HCT116 (cell line): ENCODE results near the gene GCDH. TPM values are rescaled to one million over a fixed set of nuclear protein-coding genes. Genes with fewer than 3 reads are reported as not detected.

Experiments used
- ATAC-seq: fragments of 200-7000 bp; cut with Tn5 transposase; 2 replicates; pipeline ENCODE4 v1.9.1; 2020; ENCODE audit warnings: mild to moderate bottlenecking, moderate library complexity
- BruUV-seq: library from RNA; stranded (reverse); fragments of 400-500 nt; replicated peaks from 2 replicates; lab custom pipeline; 2021; lab: Mats Ljungman, UMichigan
- CTCF ChIA-PET: fragments of 300-600 bp; sonication (Branson Sonifier 250); formaldehyde crosslinking; loops from one replicate; lab custom pipeline; 2021; ENCODE audit warnings: antibody characterized with exemption; lab: Charles Lee
- POLR2A ChIA-PET: fragments of 300-600, 350-600 bp; sonication (Branson Sonifier 250); formaldehyde crosslinking; loops from one replicate; lab custom pipeline; 2021; ENCODE audit warnings: antibody characterized with exemption; lab: Charles Lee
- RAD21 ChIA-PET, 2 experiments: fragments of 300-600 bp; sonication (Branson Sonifier 250); formaldehyde crosslinking; loops; one replicate each; lab custom pipeline; 2023; ENCODE audit warnings: low total read pairs in 2 of 2; ENCODE audit not compliant: uncharacterized antibody in 2 of 2, unreplicated experiment in 2 of 2, low non-redundant PET in 1 of 2; lab: Charles Lee
- DNase-seq: peaks from one replicate; pipeline ENCODE4 v3.0.0-alpha.2; 2010; ENCODE audit warnings: low read depth, low spot score
- H2AFZ ChIP-seq: fragments of 200-600 bp; shearing (Covaris generic), sonication (generic); 2 replicates; pipeline ENCODE4 v1.6.1; 2017; ENCODE audit warnings: low read depth, mixed run types, mixed read lengths, antibody characterized with exemption, low read length; ENCODE audit not compliant: poor library complexity, severe bottlenecking
- H3K27ac ChIP-seq: 2 replicates; pipeline ENCODE4 v1.5.1; 2012; ENCODE audit warnings: low read depth, low read length
- H3K27me3 ChIP-seq: fragments of 200-600 bp; sonication (generic); 2 replicates; pipeline ENCODE4 v1.6.1; 2016; ENCODE audit warnings: mixed run types, low read length, mixed read lengths; ENCODE audit not compliant: insufficient read depth
- H3K36me3 ChIP-seq, 2 experiments: fragments of 200-500 bp in 1 of 2; fragments of 200-600 bp in 1 of 2; sonication (Bioruptor generic) in 1 of 2; sonication (generic) in 1 of 2; 2 replicates each; pipeline versions ENCODE4 v1.5.1 to v1.6.1; 2014 to 2016; ENCODE audit warnings: low read length in 2 of 2, inconsistent platforms in 1 of 2, mixed read lengths in 1 of 2, mixed run types in 1 of 2; ENCODE audit not compliant: insufficient read depth in 2 of 2, control insufficient read depth in 1 of 2
- H3K4me1 ChIP-seq, 2 experiments: fragments of 200-600 bp in 1 of 2; sonication (generic) in 1 of 2; 2 replicates each; pipeline versions ENCODE4 v1.5.1 to v1.6.1; 2012 to 2017; ENCODE audit warnings: low read length in 2 of 2, inconsistent platforms in 1 of 2, mild to moderate bottlenecking in 1 of 2, mixed read lengths in 1 of 2, mixed run types in 1 of 2, moderate library complexity in 1 of 2; ENCODE audit not compliant: insufficient read depth in 2 of 2, control insufficient read depth in 1 of 2
- H3K4me2 ChIP-seq: fragments of 200-600 bp; sonication (generic); 2 replicates; pipeline ENCODE4 v1.6.1; 2017; ENCODE audit warnings: mixed run types, low read length, mixed read lengths
- H3K4me3 ChIP-seq, 2 experiments: fragments of 200-600 bp in 1 of 2; sonication (generic) in 1 of 2; replicated peaks in 1 of 2; 2 replicates each; pipeline ENCODE4 v1.5.1; 2011 to 2016; ENCODE audit warnings: low read length in 2 of 2, control low read depth in 1 of 2, low read depth in 1 of 2, mild to moderate bottlenecking in 1 of 2, mixed read lengths in 1 of 2, mixed run types in 1 of 2
- H3K79me2 ChIP-seq: fragments of 200-600 bp; sonication (generic); 2 replicates; pipeline ENCODE4 v1.6.1; 2017; ENCODE audit warnings: mild to moderate bottlenecking, mixed run types, low read length, moderate library complexity, mixed read lengths; ENCODE audit not compliant: insufficient read depth
- H3K9ac ChIP-seq: fragments of 200-600 bp; sonication (generic); 2 replicates; pipeline ENCODE4 v1.6.1; 2016; ENCODE audit warnings: low read length, mixed read lengths
- H3K9me2 ChIP-seq: fragments of 200-600 bp; sonication (generic), shearing (Covaris generic); 2 replicates; pipeline ENCODE4 v1.6.1; 2017; ENCODE audit warnings: mixed run types, mild to moderate bottlenecking, moderate library complexity; ENCODE audit not compliant: insufficient read depth
- H3K9me3 ChIP-seq, 2 experiments: fragments of 200-500 bp in 1 of 2; fragments of 200-600 bp in 1 of 2; sonication (Bioruptor generic) in 1 of 2; sonication (generic) in 1 of 2; 2 replicates each; pipeline ENCODE4 v1.6.1; 2014 to 2017; ENCODE audit warnings: low read length in 2 of 2, mixed read lengths in 2 of 2, inconsistent platforms in 1 of 2, low read depth in 1 of 2, mild to moderate bottlenecking in 1 of 2, mixed run types in 1 of 2, moderate library complexity in 1 of 2; ENCODE audit not compliant: control insufficient read depth in 1 of 2, insufficient read depth in 1 of 2
- H4K20me1 ChIP-seq: fragments of 200-600 bp; sonication (generic), shearing (Covaris generic); 2 replicates; pipeline ENCODE4 v1.6.1; 2017; ENCODE audit warnings: mixed run types, mild to moderate bottlenecking, moderate library complexity; ENCODE audit not compliant: insufficient read depth
- ATF3 ChIP-seq: IDR thresholded peaks from 2 replicates; pipeline ENCODE4 v1.6.1; 2012
- CBX3 ChIP-seq: IDR thresholded peaks from 2 replicates; pipeline ENCODE4 v1.6.1; 2012; ENCODE audit warnings: low read depth
- CEBPB ChIP-seq: IDR thresholded peaks from 2 replicates; pipeline ENCODE4 v1.6.1; 2012; ENCODE audit warnings: low read depth
- EGR1 ChIP-seq: IDR thresholded peaks from 2 replicates; pipeline ENCODE4 v1.6.1; 2012; ENCODE audit warnings: low read depth
- EZH2 ChIP-seq: fragments of 200-600 bp; sonication (generic); IDR thresholded peaks from 2 replicates; pipeline ENCODE4 v1.6.1; 2017; ENCODE audit warnings: antibody characterized with exemption, mixed run types
- FOSL1 ChIP-seq: IDR thresholded peaks from 2 replicates; pipeline ENCODE4 v1.6.1; 2012; ENCODE audit warnings: low read depth
- JUND ChIP-seq: IDR thresholded peaks from 2 replicates; pipeline ENCODE4 v1.6.1; 2012
- MAX ChIP-seq: IDR thresholded peaks from 2 replicates; pipeline ENCODE4 v1.6.1; 2012
- POLR2A ChIP-seq: IDR thresholded peaks from 2 replicates; pipeline ENCODE4 v1.7.0; 2011; ENCODE audit warnings: borderline replicate concordance; ENCODE audit not compliant: insufficient read depth, insufficient read length; ENCODE audit errors: extremely low read depth
- POLR2AphosphoS5 ChIP-seq: IDR thresholded peaks from 2 replicates; pipeline ENCODE4 v1.6.1; 2011; ENCODE audit warnings: mild to moderate bottlenecking, low read depth, low read length, moderate library complexity
- REST ChIP-seq: IDR thresholded peaks from 2 replicates; pipeline ENCODE4 v1.6.1; 2012; ENCODE audit warnings: low read depth
- SIN3A ChIP-seq: IDR thresholded peaks from 2 replicates; pipeline ENCODE4 v1.6.1; 2012; ENCODE audit warnings: low read depth
- SRF ChIP-seq: IDR thresholded peaks from 2 replicates; pipeline ENCODE4 v1.6.1; 2012; ENCODE audit warnings: low read depth
- TCF7L2 ChIP-seq: IDR thresholded peaks from 2 replicates; pipeline ENCODE4 v1.7.0; 2011; ENCODE audit warnings: borderline replicate concordance, inconsistent platforms; ENCODE audit not compliant: insufficient read depth, insufficient read length; ENCODE audit errors: extremely low read depth
- YY1 ChIP-seq: IDR thresholded peaks from 2 replicates; pipeline ENCODE4 v1.6.1; 2011; ENCODE audit warnings: low read length, low read depth, moderate library complexity, mild to moderate bottlenecking; ENCODE audit not compliant: insufficient replicate concordance; ENCODE audit errors: extremely low read depth
- ZBTB33 ChIP-seq: IDR thresholded peaks from 2 replicates; pipeline ENCODE4 v1.6.1; 2011; ENCODE audit warnings: mild to moderate bottlenecking, low read length, moderate library complexity; ENCODE audit not compliant: insufficient replicate concordance; ENCODE audit errors: extremely low read depth
- ZFX ChIP-seq: fragments of 450-650 bp; IDR thresholded peaks from 2 replicates; pipeline ENCODE4 v1.6.1; 2017
- ZNF274 ChIP-seq: fragments of 200-500 bp; sonication (Bioruptor generic); IDR thresholded peaks from 2 replicates; pipeline ENCODE4 v1.6.1; 2014; ENCODE audit warnings: mild to moderate bottlenecking, low read depth, low read length, inconsistent platforms
- intact Hi-C: fragments of 100-400 bp; cut with micrococcal nuclease; formaldehyde crosslinking; loops from 2 replicates; pipeline ENCODE4 v1.10.0; 2022
- total RNA-seq: library from RNA; stranded (reverse); gene quantifications from one replicate; pipeline ENCODE4 v1.2.1, GENCODE V29; 2021; ENCODE audit not compliant: unreplicated experiment

Gene GCDH
- total RNA-seq, 1 experiment from 2014 or later: 23.2 TPM

- ChIA-PET CTCF (interaction anchor here (1.3 to 1.8 kb wide), 3 partner anchors 115 to 124 kb away, joined by 3 to 6 read pairs (median 4); no protein-coding TSS in a partner anchor), POLR2A (interaction anchor here (0.9 to 1.8 kb wide), 3 partner anchors 9 to 85 kb away, joined by 3 to 14 read pairs (median 3); partner anchors contain the start of gene GCDH), RAD21 (no interaction called here)
- Histone ChIP-seq H3K4me3 (peak within 1 kb of the TSS; percentile 77 to 94), H3K27me3 (no peaks in the 10 kb centered on the region), H4K20me1 (no peaks in the 10 kb centered on the region), H3K9ac (peak within 1 kb of the TSS; percentile 74), H3K9me2 (no peaks in the 10 kb centered on the region), H3K36me3 (0 out of 4 replicates have a peak, but pooled peaks cover 0 to 4% of the 10 kb centered on the region in 2 experiments), H3K79me2 (no peaks in the 10 kb centered on the region), H3K27ac (peak within 1 kb of the TSS; percentile 68), H2AFZ (peak within 1 kb of the TSS; percentile 41), H3K4me2 (peak within 1 kb of the TSS; percentile 98), H3K9me3 (peaks cover 0 to 14% of the 10 kb centered on the region in 2 experiments; a peak in 2 of 4 replicates), H3K4me1 (peaks cover 6 to 15% of the 10 kb centered on the region in 2 experiments; a peak in 3 of 4 replicates)
- TF ChIP-seq REST (no peak), ZNF274 (no peak), YY1 (no peak), EGR1 (peak; percentile 70), MAX (peak; percentile 82), TCF7L2 (peak; percentile 27), JUND (no peak), ZBTB33 (peak; percentile 11), EZH2 (no peak), POLR2AphosphoS5 (peak; percentile 98), CBX3 (0 out of 2 replicates have a peak, but pooled peaks have one; percentile 16), ZFX (peak; percentile 40; the same call in 1 of the 2 replicates), SRF (no peak), FOSL1 (no peak), SIN3A (peak; percentile 75; the same call in 1 of the 2 replicates), POLR2A (peak; percentile 74), CEBPB (no peak), ATF3 (no peak)
- BruUV-seq: no TSS peak
- ATAC-seq (peak; percentile 97), DNase-seq (peak; percentile 86)
- intact Hi-C loops: no loop called here
Observed at GRCh38 chr19:12881172-12881808, 9.7 kb upstream of the GCDH start, which contains the start of gene DNASE2. Gene DNASE2, minus strand, starts transcription at chr19:12881449. Its CDS starts 74 bp downstream, at chr19:12881375.
